Measurements from ENCODE around the gene PTK6. TPM values are rescaled to one million over a fixed set of nuclear protein-coding genes. Genes with fewer than 3 reads are reported as not detected.

Gene PTK6
- total and polyA plus RNA-seq, 2 of the 13 experiments (the other 11 are each of a cell fraction or from before 2014, with no cell fraction given) = 0.08 TPM; not detected in 1

- TF ChIP-seq POLR2AphosphoS5 (IDR thresholded peaks at IDR 0.05; ENCODE audit: low read depth, low read length) = no peak
- no peak for TF ChIP-seq CENPX (CRISPR knock-in tag; IDR thresholded peaks at IDR 0.05)
- TF ChIP-seq WIZ (CRISPR knock-in tag; IDR thresholded peaks at IDR 0.05) = no peak
- TF ChIP-seq ZNF263 (CRISPR knock-in tag; IDR thresholded peaks at IDR 0.05) = 0 out of 2 replicates have a peak, but pooled peaks have one; percentile 15
- no peak for TF ChIP-seq TARDBP (CRISPR knock-in tag; IDR thresholded peaks at IDR 0.05)
- no peak for TF ChIP-seq SETDB1 (CRISPR knock-in tag; IDR thresholded peaks at IDR 0.05; ENCODE audit: borderline replicate concordance)
- no peak for TF ChIP-seq IRX3 (CRISPR knock-in tag; IDR thresholded peaks at IDR 0.05; ENCODE audit: borderline replicate concordance, low read depth)
- TF ChIP-seq HCFC1 (IDR thresholded peaks at IDR 0.05; ENCODE audit: low read depth, low read length) = no peak
- TF ChIP-seq ZNF766 (CRISPR knock-in tag; IDR thresholded peaks at IDR 0.05; ENCODE audit: borderline replicate concordance) = no peak
- no peak for TF ChIP-seq ZNF224 (CRISPR knock-in tag; IDR thresholded peaks at IDR 0.05)
- TF ChIP-seq PRMT3 (CRISPR knock-in tag; IDR thresholded peaks at IDR 0.05; ENCODE audit: borderline replicate concordance, low read depth) = no peak
- no peak for TF ChIP-seq NAIF1 (CRISPR knock-in tag; IDR thresholded peaks at IDR 0.05; ENCODE audit: borderline replicate concordance)
- no peak for TF ChIP-seq ZNF530 (CRISPR knock-in tag; IDR thresholded peaks at IDR 0.05; ENCODE audit: low read depth)
- TF ChIP-seq BRCA1 (CRISPR knock-in tag; IDR thresholded peaks at IDR 0.05) = no peak
- TF ChIP-seq SYNCRIP (IDR thresholded peaks at IDR 0.05; ENCODE audit: insufficient read depth, low read depth, low read length) = no peak
- no peak for TF ChIP-seq ZNF30 (CRISPR knock-in tag; IDR thresholded peaks at IDR 0.05)
- no peak for TF ChIP-seq ZNF549 (CRISPR knock-in tag; IDR thresholded peaks at IDR 0.05)
- no peak for TF ChIP-seq ZNF589 (CRISPR knock-in tag; conservative IDR thresholded peaks at IDR 0.05)
- no peak for TF ChIP-seq ZNF3 (CRISPR knock-in tag; IDR thresholded peaks at IDR 0.05)
- no peak for TF ChIP-seq ZNF724P (CRISPR knock-in tag; IDR thresholded peaks at IDR 0.05; ENCODE audit: borderline replicate concordance)
- TF ChIP-seq HMGA1 (CRISPR knock-in tag; conservative IDR thresholded peaks at IDR 0.05) = no peak
- peak; percentile 55; the same call in 1 of the 2 replicates for TF ChIP-seq ZNF563 (CRISPR knock-in tag; IDR thresholded peaks at IDR 0.05)
- peak; percentile 70; the same call in 1 of the 2 replicates for TF ChIP-seq PAXIP1 (CRISPR knock-in tag; conservative IDR thresholded peaks at IDR 0.05)
- no peak; the same call in 1 of the 2 replicates for TF ChIP-seq POLR2G (IDR thresholded peaks at IDR 0.05; ENCODE audit: low read depth, low read length)
- TF ChIP-seq ZNF230 (CRISPR knock-in tag; IDR thresholded peaks at IDR 0.05) = no peak
- TF ChIP-seq HDAC1 (CRISPR knock-in tag; IDR thresholded peaks at IDR 0.05) = no peak; the same call in 1 of the 2 replicates
- TF ChIP-seq PAF1 (CRISPR knock-in tag; IDR thresholded peaks at IDR 0.05) = no peak
- no peak for TF ChIP-seq ZNF253 (CRISPR knock-in tag; IDR thresholded peaks at IDR 0.05; ENCODE audit: borderline replicate concordance)
- no peak for TF ChIP-seq ZBTB26 (CRISPR knock-in tag; IDR thresholded peaks at IDR 0.05; ENCODE audit: borderline replicate concordance)
- no peak for TF ChIP-seq TSC22D2 (CRISPR knock-in tag; IDR thresholded peaks at IDR 0.05; ENCODE audit: borderline replicate concordance)
Measured at GRCh38 chr20:63557481-63557891, 20.3 kb upstream of the PTK6 start (continued).

All from HepG2 (cell line).